Endothelial cell of hepatic sinusoid (primary cell): ENCODE data around the gene LYPD6B.
"Not testable (repeated sequence)": the region's sequence is repeated elsewhere in the genome, so short reads cannot be mapped to it uniquely, and the experiment has no call there.

Source experiments
- in situ Hi-C: cut with HindIII; loops from 2 replicates; pipeline ENCODE4 v1.10.0; 2017; ENCODE audit warnings: low sequenced_read_pairs

The LYPD6B gene

GRCh38 chr2:149251436-149251835 is 212.9 kb downstream of the LYPD6B start:
- in situ Hi-C loops: not testable (repeated sequence)

GRCh38 chr2:149256877-149257276 is 218.4 kb downstream of the LYPD6B start:
- in situ Hi-C loops: not testable (repeated sequence)

- in situ Hi-C loops: no loop called here
Observed at GRCh38 chr2:149258531-149258930, 220.0 kb downstream of the LYPD6B start.

- in situ Hi-C loops: no loop called here
Observed at GRCh38 chr2:149259136-149259535, 220.6 kb downstream of the LYPD6B start.

GRCh38 chr2:149261692-149262091 is 223.2 kb downstream of the LYPD6B start:
- in situ Hi-C loops: no loop called here
